Activated T-cell treated with anti-CD3 and anti-CD28 coated beads for 1 hour (primary cell): ENCODE data around the gene LIPK.
"Not testable (repeated sequence)": the region's sequence is repeated elsewhere in the genome, so short reads cannot be mapped to it uniquely, and the experiment has no call there.

Source experiments
- DNase-seq: peaks from one replicate; pipeline ENCODE4 v3.0.0-alpha.2; 2020; ENCODE audit warnings: low read depth

LIPK gene

DNA sequence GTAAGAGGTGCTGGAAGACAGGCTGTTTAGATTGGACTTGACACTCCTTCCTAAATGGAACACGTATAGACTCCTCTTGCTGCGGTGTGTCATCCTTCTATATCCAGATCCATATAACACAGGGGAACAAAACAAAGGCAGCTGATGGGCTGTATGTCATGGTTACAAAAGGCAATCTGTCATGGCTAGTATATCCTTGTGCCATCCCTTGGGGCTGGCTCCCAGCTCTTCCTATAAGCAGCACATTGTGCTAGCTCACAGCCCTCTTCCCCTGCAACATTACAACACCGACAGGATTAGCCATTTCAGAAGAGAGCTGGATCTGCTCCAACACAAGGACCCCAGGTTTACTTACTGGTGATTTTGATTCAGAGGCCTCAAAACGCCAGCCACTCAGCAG, 15.3 kb downstream of the LIPK start:
- no peak for DNase-seq

DNA sequence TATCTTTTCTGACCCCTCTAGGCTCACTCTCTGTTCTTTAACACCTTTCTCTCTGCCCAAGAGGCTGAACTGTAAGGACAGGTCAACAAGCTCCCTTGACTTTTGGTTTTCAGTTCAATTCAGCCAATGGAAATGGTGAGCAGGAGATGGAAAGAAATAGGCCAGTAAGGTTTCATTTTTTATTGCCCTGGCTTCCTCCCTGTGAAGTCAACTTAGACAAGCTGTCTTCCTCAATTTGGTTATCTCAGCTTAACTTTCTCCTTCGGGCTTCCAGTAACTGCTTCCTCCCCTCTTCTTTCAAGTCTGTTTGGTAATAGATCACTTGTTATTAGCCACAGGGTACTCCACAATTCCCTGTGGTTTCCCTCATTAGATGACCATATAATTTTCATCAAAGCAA, 19.7 kb downstream of the LIPK start:
- no peak for DNase-seq

DNA sequence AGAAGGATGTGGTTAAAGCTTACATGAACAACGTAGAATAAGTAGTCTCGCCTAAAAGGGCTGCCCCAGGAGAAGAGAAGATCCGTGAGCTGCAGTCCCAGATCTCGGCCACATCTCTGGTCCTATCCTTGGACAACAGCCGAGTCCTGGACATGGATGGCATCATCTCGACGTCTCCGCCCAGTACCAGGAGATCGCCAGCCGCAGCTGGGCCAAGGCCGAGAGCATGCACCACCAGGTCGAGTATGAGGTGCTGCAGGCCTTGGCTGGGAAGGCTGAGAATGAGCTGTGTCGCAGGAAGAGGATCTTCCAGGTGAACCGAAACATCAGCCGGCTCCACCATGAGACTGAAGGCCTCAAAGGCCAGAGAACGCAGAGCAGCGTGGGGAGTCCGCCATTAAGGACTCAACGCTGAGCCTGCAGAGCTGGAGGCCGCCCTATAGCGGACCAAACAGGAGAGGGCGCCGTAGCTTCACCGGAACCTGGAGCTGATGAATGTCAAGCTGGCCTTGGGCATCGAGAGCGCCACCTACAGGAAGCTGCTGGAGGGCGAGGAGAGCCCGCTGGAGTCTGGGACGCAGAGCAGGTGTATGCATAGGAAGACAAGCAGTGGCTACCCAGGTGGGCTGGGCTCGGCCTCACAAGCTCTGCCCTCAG, 22.2 kb downstream of the LIPK start:
- no peak for DNase-seq

DNA sequence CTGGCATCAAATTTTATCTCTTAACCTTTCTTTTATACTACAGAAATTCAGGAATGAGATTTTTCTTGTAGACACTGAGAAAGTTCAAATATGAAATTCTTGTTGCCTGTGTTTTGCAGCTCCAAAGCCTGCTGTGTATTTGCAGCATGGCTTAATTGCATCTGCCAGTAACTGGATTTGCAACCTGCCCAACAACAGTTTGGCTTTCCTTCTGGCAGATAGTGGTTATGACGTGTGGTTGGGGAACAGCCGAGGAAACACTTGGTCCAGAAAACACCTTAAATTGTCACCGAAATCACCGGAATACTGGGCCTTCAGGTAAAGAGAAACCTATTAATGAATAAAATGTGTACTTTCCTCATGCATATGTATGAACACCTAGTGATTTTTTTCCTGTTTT, 24.8 kb downstream of the LIPK start:
- no peak for DNase-seq

DNA sequence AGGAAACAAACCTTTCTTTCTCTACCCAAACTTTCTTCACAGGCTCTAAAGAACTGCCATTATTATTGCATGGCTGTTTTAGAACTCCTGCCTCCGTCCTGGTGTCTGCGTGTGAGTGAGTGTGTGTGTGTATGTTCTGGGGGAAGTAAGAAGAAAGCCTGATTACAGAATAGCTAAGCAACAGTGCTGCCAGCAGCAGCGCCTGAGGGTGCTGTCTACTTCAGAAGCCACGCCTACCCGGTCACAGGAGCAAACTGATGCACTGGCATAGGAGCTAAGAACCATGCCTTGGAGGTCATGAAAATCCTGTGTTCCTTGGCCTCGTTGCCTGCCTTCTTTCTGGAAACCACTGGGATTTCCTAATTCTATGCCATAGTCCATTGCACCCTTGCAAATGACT, 25.2 kb downstream of the LIPK start:
- DNase-seq = no peak

DNA sequence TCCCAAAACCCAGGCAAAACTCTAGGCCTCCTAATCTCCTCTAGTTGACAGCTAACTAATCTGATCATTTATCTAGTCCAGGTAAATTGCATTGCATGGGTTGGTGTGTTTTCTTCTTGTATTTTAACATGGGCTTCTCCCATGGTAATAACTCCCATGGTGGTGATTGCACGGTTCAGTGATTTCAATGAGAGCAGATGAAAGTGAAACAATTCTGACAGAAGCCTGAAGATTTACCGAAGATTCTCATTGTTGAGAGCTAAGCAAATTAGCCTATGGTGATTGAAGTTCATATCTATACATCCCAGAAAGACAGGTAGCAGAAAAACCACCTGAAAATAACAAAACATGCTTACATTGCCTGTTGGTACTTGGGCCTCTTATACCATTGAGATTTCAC, 27.2 kb downstream of the LIPK start:
- no peak for DNase-seq

DNA sequence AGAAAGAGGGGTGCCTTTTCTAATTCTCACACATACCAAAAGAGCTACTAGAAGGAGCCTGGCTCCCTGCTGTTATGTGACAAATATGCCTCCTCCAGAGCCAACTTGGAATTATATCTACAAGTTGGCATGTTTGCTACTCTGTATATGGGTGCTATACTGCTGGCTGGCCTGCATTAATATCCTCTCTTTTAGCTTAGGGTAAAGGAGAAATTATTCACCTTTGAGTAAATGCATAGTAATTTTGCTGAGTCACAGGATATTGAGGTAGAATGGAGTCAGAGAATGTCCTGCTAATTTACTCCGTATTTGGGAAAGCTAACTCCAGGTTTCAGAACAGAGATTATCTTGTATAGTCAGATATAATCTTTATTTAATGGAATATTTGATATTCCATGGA, 29.6 kb downstream of the LIPK start:
- no peak for DNase-seq

DNA sequence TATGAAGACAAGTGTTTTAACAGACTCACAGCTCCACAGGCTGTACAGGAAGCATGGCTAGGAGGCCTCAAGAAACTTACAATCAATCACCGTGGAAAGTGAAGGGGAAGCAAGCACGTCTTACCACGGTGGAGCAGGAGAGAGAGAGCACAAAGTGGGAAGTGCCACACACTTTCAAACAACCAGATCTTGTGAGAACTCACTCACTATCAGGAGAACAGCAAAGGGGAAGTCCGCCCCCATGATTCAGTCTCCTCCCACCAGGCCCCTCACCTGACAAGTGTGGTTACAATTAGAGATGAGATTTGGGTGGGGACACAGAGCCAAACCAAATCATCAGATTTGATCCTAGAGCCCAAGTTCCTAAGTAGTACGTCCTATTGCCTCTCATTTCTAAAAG, 35.9 kb downstream of the LIPK start:
- DNase-seq = not testable (repeated sequence)

DNA sequence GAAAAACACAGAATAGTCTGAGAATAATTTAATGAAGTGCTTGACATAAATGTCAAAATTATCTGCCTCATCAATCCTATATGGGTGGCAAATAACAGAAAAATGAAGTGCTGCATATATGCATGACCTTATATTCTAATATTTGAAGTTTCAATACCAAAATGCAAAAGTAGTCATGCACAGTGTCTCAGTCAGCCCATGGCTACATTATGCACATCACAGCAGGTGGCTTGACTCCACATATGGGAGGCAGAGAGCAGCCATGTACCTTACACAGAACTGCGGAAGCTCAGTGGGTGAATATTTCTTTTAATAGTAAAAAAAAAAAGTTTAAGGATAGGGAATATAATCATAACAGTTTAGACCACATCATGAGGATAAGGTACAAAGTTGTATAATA, 36.4 kb downstream of the LIPK start:
- DNase-seq = no peak

DNA sequence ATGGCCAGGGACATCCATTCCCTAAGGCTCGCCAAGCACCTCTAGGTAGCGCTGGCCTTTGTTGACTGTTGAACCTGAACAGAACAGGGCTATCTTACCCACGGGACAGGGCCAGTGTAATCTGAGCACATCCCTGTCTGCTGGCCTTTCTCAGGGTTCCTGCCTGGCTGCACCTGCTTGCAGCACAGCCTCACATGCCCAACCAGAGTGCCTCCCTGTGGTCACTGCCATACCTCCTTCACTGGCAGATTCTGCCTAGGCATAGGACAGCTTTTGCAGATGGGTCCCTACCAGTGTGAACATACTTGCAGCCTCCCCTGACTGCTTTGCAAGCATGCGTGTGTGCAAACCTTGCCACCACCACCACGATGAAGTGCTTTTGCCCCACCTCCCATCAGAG, 38.0 kb downstream of the LIPK start:
- no peak for DNase-seq

DNA sequence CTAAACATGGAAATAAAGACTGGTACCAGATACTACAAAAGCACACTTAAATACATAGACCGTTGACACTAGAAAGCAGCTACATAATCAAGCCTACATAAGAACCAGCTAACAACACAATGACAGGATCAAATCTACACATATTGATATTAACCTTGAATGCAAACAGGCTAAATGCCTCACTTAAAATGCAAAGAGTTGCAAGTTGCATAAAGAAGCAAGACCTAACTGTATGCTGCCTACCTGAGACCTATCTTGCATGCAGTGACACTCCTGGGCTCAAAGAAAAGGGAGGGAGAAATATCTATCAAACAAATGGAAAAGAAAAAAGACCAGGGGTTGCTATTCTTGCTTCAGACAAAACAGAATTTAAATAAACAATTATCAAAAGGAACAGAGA, 39.6 kb downstream of the LIPK start:
- no peak for DNase-seq

DNA sequence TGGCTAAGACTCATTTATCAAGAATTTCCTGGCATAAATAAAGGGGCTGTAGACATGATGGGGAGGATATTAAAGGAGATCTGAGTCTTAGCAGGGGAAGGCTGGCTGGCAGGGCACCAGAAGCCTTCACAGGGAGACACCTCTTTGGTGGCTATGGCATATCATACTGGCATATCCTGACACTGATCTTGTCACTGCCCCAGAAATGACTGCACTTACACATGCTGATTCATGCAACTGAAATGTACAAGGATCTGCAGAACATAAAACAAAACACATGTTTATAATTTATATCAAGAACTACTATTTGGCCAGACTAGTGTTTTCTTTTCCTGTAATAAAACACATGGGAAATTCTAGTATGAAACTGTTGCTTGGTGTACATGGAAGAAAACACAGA, 48.2 kb downstream of the LIPK start:
- no peak for DNase-seq

DNA sequence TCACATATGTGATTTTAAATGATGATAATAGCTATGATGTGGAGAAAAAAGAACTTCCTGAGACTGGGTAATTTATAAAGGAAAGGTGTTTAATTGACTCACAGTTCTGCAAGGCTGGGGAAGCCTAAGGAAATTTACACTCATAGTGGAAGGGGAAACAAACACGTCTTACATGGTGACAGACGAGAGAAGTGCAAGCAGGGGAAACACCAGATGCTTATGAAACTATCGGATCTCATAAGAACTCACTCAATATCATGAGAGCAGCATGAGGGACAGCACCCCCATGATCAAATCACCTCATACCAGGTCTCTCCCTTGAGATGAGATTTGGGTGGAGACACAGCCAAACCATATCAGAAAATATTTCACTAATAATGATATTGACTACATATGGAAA, 49.7 kb downstream of the LIPK start:
- DNase-seq = no peak

DNA sequence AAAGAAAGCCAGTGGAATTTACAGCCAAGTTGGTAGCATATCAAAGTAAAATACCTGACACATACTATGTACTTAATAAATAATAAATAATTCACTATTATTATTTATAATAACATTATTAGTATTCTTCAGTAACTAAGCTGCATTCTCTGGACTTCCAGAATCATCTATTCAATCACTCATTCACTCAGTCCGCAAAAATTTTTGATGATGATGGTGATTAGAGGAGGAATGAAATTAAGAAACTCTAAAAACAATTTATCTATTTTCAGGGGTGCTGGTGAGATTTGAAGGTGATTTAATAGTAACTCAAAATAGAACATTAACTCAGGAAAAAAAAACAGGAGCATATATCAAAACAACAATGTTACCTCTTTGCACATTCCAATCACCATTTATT, 50.6 kb downstream of the LIPK start:
- DNase-seq = no peak

DNA sequence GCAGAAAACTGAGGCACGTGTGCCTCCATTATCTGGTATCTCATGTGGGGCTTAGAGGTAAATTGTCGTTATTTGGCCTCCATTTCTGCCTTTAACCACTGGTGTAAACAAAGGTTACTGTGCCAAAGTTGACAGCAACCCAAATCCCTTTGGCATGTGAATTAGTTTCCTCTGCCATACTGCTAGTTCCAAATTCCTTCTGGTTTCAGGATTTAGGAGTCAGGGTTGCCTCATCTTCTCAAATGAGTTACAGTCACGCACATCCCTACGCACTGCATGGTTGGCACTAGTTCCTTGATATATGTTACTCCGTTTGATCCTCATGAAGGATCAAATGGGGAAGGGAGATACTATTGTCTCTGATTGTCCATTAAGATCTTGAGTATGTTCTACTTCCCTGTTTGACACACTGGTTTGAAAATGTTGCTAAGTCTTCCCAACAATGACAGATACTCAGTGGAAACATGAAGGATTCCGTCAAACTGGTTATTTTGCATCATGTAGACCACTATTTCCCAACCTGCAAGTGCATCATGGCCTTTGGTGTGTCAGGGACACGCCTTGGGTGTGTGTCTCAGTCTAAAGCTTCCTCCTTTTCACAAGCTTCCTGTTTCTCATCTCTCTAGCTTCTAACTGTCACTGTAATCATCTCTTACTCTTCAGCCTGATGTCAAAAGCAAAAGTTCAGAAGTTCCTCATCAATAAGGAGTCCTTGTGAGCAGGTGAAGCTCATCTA, 53.5 kb downstream of the LIPK start, which contains the start of gene LIPN:
TSS of gene LIPN (plus strand) at position 655 of the 736 bp plus-strand sequence. CDS start 1,386 bp downstream, outside the sequence.
- no peak for DNase-seq

DNA sequence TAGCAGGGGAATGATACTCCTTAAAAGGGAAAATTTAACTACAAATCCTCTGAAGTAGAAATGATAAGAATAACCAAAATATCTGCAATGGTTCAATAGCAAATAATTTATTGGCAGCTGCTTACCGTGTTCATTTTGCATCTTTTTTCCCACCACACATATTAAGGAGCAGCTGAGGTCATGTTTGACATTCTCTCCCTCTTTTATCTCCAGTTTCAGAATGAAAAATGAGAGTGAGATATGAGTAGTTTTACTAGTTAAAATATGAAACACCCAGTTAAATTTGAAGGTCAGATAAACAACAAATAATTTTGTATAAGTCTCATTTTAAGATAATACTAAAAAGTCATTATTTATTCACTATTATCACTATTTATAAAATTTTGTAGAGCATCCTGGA, 56.9 kb downstream of the LIPK start:
- DNase-seq = no peak

DNA sequence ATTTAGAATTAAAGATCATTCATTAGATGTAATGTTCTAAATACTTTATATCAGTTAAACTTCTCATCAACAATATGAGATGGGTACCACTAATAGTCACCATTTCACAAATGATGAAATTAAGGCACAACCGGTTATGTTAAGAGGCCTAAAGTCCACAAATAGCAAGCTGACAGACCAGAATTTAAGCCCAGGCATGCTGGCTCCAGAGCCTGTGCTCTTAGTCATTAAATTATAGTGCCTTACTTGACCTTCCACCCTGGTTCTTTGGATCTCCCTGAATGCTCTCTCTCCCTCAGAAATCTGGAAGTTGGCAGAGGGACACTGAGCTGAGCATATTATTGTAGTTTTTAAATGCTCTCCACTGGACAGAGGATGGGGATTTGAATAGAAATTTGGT, 57.4 kb downstream of the LIPK start:
- no peak for DNase-seq

DNA sequence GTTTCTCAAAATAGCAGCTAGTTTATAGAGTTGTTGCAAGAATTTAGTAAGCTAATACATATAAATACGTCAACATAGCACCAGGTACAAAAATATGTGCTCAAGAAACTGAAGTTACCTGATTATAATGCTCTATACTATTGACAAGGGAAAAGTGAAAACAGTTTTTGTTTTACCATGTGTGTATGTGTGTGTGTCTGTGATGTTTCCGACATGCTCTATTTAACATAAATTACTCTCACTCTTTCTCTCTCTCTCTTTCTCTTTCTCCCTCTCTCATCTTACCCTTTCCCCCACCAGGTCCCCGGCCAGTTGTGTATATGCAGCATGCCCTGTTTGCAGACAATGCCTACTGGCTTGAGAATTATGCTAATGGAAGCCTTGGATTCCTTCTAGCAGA, 58.1 kb downstream of the LIPK start:
- no peak for DNase-seq

DNA sequence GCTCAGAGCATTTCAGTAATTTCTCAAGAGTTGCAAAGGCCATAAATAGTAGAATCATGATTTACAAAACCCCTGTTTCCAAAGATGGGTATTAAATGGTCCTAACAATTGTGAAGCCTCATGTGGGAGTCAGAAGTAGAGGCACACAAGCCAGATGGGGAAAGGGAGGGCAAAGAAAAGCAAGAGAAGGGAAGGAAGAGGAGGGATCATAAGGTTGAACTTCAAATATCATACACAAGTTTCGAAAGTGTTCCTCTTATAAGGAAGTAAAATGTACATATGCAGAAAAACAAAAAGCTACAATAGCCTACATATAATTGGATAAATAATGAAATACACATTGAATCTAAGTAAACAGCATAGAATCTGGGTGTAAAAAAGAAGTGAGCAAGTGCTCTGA, 59.8 kb downstream of the LIPK start:
- no peak for DNase-seq

DNA sequence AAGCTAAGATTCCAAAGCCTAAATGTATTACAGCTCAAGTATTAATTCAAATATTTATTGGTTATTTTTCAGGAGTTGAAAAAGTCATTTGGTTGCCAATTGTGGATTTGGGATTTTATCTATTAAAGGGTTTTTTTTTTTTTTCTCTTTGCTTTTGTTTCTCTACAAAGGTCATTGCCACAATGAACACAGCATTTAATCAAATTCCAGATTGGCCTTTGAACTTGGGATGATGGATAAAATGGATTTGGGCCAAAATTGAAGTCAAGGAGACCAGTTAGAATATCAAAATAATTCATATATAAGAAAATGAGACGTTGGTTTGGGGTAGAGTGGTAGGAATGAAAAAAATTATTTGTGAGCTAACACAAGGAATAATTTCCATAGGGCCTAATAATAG, 63.3 kb downstream of the LIPK start:
- DNase-seq = no peak

DNA sequence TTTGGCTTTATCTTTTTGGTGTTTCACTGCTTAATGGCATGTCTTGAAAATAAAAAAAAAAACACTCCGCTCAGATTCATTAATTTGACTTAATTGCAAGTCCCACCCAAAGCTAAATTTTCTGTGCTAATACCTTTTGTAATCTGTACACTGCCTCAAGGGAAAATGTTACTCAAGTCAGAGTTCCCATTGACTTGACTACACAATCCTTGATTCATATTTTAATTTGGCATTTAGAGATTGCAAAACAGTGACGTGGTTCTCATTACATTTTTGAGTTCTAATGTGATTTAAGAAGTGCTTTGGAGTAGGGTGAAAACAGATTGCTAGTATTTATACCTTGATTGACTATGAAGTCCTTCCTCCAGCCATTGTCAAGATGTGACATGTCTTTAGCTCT, 75.2 kb downstream of the LIPK start:
- DNase-seq = no peak

DNA sequence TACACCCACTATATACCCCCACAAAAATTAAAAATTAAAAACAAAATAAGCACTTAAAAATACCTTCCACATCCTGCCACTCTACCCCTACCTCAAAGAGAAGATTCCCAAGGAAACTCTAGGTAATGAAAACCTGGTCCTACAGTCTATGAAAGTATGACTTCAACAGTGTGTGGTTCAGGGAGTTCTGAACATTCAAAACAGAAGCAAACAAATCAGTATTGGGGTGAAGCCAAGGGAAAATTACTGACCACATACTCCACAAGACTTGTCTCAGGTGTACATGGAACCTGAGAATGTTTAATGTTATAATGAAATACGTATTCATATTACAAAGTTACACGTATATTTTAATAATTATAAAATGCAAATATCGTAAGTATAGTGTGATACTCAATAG, 76.2 kb downstream of the LIPK start:
- DNase-seq = no peak

DNA sequence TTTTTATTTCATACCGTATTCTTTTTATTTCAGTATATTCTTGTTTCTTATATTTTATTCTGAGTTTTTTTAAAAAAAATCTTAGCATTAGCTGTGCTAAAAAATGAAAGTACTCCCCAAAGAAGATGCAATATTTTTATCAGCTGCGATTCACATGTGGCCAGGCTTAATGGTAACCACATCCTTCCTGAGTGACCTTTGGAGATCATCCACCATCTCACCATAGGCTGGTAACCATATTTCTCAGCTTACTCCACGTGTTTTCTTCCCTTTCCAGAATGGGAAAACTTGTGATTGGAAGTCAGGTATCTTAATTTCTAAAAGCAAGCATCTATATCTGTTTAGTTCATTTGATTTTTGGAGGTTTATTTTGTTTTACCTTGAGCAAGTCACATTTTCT, 77.7 kb downstream of the LIPK start:
- DNase-seq = no peak
